Stimulated activated CD4-positive, alpha-beta T cell treated with anti-CD3 and anti-CD28 coated beads, Interleukin-2, amount 100 ng/mL, for 24 hours (primary cell): ENCODE results near the gene TRPC4AP.

Experiments used
- DNase-seq, 2 donors: peaks; one replicate each; pipeline ENCODE4 v3.0.0-alpha.2; 2020

Gene TRPC4AP

DNA sequence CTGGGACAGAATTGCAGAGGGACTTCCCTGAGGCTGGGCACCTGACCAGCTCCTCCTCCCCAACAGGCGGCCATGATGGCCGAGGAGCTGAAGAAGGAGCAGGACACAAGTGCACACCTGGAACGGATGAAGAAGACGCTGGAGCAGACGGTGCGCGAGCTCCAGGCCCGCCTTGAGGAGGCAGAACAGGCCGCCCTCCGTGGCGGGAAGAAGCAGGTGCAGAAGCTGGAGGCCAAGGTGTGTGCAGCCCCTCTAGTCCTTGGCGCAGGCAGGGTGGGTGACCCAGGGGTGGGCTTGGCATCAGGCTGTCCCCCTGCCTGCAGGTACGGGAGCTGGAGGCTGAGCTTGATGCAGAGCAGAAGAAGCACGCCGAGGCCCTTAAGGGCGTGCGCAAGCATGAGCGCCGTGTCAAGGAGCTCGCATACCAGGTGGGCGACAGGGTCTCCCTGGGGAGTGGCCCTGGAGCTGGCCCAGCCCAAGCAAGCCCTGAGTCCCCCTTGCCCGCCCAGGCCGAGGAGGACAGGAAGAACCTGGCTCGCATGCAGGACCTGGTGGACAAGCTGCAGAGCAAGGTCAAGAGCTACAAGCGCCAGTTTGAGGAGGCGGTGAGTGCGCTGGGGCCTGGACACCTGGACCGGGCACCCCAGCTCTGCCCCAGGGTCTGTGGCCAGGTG, 91.5 kb downstream of the TRPC4AP start:
- DNase-seq = no peak

GRCh38 chr20:35000311-35000921, 92.2 kb downstream of the TRPC4AP start:
- no peak for DNase-seq

DNA sequence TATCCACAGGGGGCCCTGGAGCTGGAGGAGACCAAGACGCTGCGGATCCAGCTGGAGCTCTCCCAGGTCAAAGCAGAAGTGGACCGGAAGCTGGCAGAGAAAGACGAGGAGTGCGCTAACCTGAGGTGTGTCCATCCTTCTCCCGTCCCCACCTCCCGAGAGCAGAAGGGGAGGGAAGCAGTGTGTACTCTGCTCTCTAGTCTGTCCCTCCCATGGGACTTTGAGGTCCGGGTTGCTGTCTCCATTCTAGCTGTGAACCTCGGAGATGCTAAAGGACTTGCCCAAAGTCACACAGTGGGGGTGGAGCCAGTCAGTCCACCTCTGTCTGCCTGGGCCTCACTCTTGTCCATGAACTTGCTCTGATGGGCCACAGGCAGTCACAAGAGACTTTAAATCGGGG, 92.8 kb downstream of the TRPC4AP start:
- DNase-seq = no peak

DNA sequence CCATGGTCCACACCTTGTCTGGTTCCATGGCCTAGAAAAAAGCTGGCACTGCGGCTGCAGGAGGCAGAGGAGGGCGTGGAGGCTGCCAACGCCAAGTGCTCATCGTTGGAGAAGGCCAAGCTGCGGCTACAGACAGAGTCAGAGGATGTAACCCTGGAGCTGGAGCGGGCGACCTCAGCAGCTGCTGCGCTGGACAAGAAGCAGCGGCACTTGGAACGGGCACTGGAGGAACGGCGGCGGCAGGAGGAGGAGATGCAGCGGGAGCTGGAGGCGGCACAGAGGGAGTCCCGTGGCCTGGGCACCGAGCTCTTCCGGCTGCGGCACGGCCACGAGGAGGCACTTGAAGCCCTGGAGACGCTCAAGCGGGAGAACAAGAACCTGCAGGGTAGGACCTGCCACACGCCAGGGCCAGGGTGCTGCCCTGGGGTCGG, 93.6 kb downstream of the TRPC4AP start:
- no peak for DNase-seq

GRCh38 chr20:34998331-34998950, 94.2 kb downstream of the TRPC4AP start:
- DNase-seq = no peak

DNA sequence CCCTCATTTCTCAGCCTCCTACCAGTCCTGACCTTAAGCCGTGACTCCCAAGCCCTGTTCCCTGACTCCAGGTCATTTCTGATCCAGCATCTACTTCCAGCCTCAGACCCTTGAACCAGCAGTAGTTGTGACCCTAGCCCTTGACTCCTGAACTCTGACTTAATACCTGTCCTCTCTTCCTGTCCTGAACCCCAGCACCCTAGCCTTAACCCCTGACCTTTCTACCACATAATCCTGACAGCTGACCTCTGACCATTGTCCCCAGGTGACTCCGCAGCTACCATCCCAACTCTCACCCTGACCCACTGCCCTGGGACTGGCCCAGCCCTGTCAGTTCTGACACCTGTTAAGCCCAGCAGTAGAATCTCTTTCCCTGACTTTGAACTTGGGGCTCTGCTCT, 94.8 kb downstream of the TRPC4AP start:
- DNase-seq = no peak

DNA sequence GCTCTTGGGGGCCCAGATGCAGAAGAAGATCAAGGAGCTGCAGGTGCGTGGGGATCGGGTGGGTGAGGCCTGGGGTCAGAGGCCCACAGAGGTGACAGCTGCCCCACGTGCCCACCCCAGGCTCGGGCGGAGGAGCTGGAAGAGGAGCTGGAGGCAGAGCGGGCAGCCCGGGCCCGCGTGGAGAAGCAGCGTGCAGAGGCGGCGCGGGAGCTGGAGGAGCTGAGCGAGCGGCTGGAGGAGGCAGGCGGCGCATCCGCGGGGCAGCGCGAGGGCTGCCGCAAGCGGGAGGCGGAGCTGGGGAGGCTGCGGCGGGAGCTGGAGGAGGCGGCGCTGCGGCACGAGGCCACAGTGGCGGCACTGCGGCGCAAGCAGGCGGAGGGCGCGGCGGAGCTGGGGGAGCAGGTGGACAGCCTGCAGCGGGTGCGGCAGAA, 95.5 kb downstream of the TRPC4AP start:
- DNase-seq = peak in 1 of 2 donors; percentile 22

GRCh38 chr20:34996243-34997028, 96.2 kb downstream of the TRPC4AP start:
- DNase-seq = no peak

GRCh38 chr20:34995696-34996095, 96.9 kb downstream of the TRPC4AP start:
- no peak for DNase-seq

DNA sequence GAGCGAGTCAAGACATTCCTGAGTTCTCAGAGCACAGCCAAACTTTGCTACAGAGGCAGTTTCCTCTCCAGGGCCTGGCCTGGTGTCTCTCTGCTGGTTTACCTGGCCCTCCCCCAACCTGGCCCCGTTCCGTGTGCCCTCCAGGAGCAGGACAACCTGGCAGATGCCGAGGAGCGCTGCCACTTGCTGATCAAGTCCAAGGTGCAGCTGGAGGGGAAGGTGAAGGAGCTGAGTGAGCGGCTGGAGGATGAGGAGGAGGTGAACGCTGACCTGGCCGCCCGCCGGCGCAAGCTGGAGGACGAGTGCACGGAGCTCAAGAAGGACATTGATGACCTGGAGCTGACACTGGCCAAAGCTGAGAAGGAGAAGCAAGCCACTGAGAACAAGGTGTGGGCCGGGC, 97.4 kb downstream of the TRPC4AP start:
- no peak for DNase-seq

GRCh38 chr20:34994509-34995131, 98.0 kb downstream of the TRPC4AP start:
- no peak for DNase-seq

GRCh38 chr20:34993941-34994508, 98.6 kb downstream of the TRPC4AP start:
- DNase-seq = no peak

DNA sequence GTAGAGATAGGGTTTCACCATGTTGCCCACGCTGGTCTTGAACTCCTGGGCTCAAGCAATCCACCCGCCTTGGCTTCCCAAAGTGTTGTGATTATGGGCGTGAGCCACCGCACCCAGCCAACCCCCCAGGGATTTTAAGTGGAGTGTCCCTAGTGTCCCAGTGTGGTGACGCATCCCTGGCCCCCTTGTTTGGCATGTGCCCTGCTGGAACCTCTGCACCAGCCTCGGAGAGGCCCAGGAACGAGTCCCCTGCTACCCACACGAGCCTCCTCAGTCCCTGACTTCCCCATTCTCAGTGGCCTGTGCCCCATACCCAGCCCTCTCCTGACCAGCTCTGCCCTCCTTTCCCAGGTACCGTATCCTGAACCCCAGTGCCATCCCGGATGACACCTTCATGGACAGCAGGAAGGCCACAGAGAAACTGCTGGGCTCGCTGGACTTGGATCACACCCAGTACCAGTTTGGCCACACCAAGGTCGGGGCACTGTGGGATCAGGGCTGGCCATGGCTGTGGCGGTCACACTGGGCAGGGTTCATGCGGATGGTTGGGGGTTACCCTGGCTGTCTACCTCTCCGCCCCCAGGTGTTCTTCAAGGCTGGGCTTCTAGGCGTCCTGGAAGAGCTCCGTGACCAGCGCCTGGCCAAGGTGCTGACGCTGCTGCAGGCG, 99.7 kb downstream of the TRPC4AP start:
- no peak for DNase-seq

- DNase-seq = no peak
These were observed 101.9 kb downstream of the TRPC4AP start for GRCh38 chr20:34990661-34991214.

DNA sequence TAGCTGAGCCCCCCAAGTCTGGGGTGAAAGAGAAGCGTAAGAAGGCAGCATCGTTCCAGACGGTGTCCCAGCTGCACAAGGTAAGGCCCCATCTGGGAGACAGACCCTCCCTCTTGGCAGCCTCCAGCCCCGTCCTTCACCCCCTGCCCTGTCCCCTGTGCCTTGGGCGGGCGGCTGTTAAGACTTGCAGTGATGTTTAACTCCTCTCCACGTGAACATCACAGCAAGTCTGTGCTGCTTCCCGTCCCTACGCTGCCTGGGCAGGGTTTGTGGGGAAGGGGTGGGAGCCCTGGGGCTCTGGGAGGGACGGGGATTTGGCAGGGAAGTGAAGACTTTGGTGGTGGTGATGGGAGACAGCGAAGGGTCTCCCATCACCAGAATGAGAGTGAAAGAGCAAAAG, 102.4 kb downstream of the TRPC4AP start:
- DNase-seq = no peak

DNA sequence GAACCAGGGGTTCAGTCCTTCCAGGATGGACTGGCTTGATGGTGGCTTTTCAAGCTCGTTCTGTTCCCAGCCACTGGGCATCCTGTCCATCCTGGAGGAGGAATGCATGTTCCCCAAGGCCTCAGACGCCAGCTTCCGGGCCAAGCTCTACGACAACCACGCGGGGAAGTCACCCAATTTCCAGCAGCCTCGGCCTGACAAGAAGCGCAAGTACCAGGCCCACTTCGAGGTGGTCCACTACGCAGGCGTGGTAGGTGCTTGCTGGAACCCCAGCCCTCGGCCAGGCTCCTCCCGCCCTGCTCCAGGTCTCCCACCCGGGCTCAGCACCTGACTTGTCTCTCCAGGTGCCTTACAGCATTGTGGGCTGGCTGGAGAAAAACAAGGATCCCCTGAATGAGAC, 102.9 kb downstream of the TRPC4AP start:
- no peak for DNase-seq

DNA sequence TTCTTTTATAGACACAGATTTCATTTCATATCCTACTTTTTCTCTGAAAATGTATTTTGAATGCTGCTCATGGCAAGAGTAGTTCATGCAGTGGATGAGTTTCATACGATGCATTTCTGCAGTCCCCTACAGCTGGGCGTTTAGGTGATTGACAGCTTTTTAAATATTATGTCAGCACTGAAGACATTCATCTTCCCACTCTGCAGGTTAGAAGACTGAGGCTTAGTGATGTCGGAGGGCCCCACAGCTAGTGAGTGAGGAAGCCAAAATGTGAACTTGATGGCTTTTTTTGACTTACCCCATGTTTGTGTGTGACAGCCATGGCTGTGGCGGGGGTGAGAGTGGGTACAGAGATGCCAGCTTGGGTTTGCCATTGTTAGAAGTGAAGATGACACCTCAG, 103.5 kb downstream of the TRPC4AP start:
- DNase-seq = no peak

DNA sequence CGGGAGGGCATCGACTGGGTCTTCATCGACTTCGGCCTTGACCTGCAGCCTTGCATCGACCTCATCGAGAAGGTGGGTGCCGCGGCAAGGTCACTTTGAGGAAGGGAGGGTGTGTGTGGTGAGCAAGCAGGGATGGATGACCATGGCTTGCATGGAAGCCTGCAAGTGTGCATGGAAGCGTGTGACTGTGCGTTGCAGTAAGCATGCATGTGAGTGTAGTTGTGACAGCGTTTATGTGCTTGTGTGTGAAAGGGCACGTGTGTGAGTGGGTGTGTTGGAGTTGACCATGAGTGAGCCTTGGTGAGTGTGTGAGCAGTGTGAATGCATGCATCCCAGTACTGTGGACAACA, 104.4 kb downstream of the TRPC4AP start:
- DNase-seq = no peak

DNA sequence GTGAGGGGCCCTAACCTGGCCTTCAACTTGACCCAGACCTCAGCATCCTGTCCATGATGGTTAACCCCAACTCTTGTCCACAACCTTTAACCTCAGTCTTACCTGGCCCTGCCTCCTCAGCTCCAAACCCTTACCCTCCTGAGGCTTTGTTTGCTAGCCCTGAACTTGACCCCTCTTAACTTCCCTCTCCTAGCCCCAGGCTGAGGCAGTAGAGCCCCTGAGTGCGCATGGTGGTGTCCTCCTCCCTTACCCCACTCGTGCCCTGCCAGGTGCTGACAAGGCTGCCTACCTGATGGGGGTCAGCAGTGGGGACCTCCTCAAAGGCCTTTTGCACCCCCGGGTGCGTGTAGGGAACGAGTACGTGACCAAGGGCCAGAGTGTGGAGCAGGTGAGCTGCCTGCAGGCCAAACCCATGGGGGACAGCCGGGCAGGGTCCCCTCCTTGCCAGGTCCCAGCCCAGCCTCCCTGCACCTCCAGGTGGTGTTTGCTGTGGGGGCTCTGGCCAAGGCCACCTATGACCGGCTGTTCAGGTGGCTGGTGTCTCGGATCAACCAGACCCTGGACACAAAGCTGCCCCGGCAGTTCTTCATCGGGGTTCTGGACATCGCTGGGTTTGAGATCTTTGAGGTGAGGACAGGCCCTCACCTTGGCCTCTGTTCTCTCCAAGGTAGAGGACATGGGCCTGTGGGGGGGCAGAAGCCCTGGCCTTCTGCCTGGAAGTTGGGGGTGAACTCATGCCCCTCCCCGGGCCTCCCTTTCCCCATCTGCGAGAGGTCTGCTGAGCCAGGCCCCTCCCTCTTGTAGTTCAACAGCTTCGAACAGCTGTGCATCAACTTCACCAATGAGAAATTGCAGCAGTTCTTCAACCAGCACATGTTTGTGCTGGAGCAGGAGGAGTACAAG, 105.1 kb downstream of the TRPC4AP start:
- DNase-seq = no peak
